GM21381 (cell line): ENCODE results near the gene TRIM9.
A peak's percentile ranks its signal among the peaks of the same experiment; 100 is the strongest.

ENCODE experiments used
- ATAC-seq: cut with Tn5 transposase; IDR thresholded peaks from one replicate; pipeline ENCODE4 v1.9.1; 2021; ENCODE audit warnings: mild to moderate bottlenecking, moderate library complexity; ENCODE audit not compliant: unreplicated experiment

TRIM9 gene

DNA sequence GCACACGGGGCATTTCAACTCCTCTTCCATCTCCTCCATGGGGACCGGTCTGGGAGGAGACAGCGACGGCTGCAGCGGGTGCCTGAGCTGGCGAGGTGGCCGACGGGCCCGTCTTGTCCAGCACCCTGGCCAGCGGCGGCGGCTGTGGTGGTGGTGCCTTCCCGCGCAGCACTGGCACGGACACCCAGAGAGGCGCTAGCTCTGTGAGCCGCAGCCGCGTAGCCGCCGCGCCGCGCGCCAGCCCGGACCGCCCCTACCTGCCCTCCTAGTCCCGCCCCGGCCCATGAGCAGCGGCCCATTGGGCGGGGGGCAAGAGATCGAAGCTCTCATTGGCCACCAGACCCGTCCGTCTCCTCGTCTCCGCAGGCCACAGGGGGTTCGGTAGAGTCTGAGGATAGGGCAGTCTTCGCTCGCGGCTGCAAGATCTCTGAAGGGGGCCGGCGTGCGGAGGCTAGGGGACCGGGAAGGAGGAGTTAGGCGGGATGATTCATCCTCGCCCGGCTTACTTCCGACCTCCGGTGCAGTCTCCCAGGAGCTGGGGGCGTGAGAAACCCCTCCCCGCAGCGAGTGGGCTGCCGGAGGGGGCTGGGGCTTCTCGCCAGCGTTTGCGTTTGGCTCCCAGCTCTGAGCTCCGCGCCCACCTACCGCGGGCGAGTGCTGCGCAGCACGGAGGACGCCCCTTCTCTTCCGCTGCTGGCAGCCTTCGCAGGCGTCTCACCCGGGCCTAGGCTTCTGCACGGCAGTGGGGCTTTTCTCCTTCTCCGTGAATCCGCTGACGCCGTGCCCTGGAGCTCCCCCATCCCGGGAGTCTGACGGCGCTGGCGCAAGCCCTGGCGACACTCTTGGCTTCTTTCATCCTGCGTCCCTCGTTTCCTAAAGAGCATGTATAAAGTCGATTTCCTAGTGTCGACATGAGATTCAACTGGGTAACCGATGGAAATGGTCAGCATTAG lies at the start of gene TRIM9:
TRIM9 (minus strand) TSS at position 205 of the 953 bp plus-strand sequence; CDS start at position 39, 166 bp downstream.
- peak; percentile 99 for ATAC-seq

DNA sequence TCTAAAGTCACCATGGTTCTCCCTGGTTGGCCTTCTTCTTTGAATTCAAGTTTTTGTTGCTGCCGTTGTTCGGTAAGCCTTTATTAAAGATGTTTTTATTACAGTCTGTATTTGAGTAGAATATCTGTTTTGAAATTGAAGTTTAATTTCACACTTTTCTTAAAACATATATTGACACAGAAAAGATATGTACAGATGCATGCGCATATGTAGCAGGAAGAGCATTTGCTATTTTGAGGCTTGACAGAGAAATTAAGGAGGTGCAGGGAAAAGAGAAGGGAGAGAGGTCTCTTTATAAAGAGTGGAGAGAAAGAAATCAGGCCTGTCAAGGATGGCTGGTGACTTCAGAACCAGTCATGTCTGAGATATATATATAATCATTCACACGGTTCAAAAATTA lies 46.0 kb upstream of the TRIM9 start:
- ATAC-seq: no peak

DNA sequence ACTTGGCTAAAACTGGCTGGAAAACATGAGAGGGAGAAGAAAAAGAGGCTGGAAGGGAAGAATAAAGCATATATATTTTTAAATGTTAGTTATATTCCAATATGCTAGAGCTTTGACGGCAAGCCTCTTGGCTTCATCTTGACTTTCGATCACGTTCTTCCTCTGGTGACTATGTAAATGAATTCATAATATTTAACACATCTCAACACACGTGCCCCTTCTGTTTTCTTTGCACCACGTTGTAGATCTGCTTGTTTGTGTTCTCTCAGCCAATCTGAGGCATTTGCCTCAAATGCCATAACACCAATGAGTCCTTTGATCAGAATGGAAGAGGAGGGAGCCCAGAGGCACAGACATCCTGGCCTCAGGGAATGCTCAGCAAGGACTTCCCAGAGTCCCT lies 45.4 kb upstream of the TRIM9 start:
- ATAC-seq: no peak

DNA sequence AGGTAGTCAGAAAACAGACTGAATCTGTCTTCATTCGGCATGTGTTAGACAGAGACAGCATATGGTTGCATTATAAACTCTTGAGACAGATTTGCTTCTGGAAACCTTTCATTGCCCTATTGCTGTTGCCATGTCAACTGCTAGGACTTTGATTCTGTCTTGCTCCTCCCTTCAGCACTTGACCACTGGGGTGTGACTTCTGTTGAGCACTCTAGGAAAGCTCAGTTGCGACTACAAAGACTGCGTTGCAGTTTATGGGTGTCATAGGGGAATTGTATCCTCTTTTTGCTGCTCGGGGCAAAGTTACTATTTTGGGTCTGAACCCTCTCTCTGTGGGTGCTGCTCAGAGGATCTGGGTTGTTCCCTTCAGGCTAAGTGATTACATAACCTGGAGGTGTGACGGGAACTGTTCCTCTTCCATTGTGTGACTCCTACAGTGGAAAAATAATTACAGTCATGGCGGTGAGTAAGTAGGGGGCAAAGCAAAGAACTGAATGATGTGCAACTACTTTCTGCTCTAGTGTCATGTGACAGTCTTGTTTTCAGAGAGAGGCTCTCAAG lies 44.3 kb upstream of the TRIM9 start:
- ATAC-seq: no peak

DNA sequence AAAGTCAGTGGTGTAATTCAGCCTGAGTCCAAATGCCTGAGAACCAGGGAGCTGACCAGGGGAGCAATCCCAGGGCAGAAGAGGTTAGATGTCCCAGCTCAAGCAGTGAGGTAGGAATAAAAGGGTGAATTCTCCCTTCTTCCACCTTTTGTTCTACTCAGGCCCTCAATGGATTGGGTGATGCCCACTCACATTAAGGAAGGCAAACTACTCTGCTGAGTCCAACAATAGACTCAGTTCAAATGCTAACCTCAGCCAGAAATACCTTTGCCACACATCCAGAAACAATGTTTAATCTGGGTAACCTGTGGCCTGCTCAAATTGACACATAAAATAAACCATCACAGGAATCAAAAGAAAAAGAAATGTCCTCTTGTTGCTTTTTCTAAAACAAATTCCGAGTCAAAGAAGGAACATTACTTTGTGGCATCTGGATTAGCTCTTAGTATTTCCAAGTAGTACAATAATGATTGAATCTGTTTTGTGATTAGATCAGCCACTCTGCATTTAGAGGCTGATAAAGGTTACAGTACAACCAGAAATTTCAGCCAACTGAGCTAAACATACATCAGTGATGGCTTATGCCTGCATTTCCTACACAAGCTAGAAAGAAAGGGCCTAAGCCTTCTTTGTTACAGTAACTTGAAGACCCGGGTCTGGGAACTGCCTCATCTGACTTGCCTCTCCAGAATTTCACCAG lies 43.6 kb upstream of the TRIM9 start:
- ATAC-seq: no peak

DNA sequence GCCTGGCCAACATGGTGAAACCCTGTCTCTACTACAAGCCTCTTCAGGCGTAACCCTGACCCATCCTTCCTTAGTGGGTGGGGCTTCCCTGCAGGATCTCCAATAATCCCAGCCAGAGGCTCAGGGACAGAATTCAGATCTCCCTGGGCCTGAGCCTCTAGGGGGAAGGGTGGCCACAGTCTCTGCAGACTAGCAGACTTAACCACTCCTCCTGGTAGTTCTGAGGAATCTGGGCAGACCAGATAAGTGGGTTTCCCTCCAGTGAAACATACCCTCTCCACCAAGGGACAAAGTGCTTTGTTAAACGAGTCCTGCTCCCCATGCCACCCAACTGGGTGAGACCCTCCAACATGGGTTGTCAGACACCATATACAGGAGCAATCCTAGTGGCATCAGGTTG lies 36.6 kb upstream of the TRIM9 start:
- ATAC-seq: no peak

DNA sequence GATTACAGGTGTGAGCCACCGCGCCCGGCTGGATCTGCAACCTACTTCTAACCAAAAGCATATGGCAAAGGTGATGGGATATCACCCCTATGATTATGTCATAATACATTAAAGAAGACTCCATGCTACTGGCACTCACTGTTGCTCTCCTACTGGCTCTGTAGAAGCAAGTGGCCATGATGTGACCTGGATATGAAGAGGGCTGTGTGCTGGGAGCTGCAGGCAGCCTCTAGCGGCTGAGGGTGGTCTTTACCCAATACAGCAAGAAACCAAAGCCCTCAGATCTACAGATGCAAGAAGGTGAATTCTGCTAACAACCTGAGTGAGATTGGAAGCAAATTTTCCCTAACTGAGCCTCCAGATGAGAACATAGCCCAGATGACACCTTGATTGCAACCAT lies 34.2 kb upstream of the TRIM9 start:
- no peak for ATAC-seq

DNA sequence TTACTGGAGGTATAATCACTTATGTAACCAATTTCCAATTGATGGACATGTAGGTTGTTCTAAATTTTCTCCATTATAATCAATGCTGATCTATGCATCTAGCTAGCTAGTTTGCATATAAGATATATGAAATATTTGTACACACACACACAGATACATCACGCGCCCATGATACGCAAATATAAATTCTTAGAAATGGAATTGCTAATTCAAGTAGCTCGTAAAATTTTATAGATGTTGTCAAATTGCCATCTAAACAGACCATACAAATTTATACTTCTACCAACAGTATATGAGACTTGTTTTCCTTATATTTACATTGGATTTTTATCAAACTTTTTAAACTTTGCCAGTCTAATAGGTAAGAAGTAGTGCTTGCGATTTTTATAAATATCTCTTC lies 29.1 kb upstream of the TRIM9 start:
- ATAC-seq: no peak

DNA sequence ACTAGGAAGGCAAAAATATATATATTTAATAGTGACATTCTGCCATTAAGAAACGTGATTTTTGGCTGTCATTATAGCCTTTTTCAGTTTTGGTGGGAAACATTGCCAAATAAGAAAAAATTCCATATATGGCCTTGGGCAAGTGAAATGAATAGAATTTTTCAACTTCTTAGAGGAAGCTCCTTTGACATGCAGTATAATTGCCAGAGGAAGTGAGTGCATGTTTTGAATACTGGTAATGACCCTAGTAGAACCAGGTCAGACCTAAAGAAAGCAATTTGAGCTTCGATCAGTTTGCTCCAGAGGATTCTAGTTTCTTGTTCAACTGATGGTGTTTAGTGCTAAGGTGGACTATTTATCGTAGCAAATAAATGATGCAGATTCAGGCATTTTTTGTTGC lies 26.2 kb upstream of the TRIM9 start:
- ATAC-seq: no peak

DNA sequence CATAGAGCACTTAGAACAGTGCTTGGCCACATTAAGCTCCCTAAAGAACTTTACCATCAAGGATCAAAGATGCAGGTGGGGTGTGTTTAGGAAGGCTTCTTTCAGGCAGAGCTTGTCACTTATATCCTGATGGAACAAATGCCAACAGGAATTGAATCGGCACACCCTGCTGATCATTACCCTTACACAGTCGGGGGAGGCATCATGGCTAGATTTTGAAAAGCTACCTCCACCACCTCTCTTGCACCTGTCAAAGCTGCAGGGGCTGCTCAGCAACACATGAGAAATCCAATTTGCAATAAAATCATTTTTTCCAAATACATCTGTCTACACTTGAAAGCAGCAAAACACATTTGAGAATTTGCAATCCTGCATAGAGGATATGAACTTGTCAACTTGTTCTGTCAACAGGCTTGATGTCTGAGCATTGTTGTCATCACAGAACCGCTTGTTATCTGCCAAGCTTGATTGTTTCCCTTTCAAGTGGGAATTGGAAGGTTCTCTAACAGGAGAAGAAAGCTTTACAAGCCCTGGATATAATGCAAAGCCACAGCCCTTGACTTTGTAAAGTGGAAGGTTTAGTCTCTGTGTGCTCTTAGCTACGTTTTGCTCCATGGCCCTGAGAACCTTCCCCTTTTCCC lies 24.6 kb upstream of the TRIM9 start:
- ATAC-seq: no peak

DNA sequence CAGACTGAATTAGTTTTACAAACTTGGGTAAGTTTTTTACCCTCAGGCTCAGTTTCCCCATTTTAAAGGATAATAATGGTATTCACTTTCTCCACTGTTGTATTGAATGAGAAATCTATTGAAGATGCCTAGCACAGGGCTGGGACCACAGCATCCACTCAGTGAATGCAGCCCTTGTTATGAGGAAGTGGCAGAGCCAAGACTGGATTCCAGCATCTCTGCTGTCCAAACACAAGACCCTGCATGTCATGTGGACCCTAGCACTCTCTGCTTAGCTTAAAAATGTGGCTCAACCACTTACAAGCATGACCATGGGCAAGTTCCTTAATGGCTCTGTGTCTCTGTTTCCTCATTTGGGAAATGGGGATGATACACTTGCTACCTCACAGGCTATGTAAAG lies 24.1 kb upstream of the TRIM9 start:
- ATAC-seq: no peak

DNA sequence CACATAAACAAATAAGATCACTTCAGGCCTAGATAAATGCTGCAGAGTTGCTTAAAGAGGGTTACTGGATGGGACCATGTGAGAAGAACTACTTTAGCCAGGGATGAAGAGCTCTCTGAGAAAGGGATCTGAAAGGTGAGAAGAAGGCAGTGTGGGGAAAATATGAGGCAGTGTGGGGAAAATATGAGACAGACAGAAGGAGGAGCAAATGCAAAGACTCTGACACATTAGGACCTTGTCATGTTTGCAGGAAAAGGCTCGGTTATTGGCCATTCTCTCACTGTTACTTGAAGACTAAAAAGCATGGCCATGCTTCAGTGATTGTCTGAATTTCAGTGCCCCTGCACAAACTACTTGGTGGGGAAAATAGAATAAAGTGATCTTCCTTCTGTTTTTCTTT lies 22.7 kb upstream of the TRIM9 start:
- no peak for ATAC-seq

DNA sequence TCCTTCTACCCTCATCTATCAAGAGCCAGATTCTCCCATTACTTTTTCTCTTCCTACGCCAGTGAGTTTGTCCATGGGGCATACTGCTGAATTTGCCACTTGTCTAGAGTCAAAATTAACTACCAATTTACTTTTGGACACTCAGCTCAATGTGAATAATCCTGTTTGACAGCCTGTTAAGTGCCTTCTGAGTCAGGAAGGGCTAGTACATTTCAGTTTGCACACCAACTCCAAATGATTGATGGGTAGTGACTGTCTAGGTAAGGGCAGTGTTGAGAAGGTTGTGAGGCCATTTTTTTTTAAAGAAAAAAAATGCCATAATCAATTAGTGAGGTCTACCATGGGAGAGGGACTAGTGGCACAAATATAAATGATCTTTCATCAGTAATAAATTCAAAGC lies 21.8 kb upstream of the TRIM9 start:
- ATAC-seq: no peak

DNA sequence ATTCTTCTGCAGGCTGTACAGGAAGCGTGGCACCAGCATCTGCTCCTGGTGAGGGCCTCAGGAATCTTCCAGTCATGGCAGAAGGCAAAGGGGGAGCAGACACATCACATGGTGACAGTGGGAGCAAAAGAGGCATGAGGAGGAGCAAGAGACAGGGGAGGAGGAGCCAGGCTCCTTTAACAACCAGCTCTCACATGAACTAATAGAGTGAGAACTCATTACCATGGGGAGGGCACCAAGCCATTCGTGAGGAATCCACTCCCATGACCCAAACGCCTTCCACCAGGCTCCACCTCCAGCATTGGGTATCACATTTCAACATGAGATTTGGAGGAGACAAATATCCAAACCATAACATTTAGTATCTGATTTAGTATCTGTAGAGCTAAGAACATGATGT lies 14.7 kb upstream of the TRIM9 start:
- ATAC-seq: no peak

DNA sequence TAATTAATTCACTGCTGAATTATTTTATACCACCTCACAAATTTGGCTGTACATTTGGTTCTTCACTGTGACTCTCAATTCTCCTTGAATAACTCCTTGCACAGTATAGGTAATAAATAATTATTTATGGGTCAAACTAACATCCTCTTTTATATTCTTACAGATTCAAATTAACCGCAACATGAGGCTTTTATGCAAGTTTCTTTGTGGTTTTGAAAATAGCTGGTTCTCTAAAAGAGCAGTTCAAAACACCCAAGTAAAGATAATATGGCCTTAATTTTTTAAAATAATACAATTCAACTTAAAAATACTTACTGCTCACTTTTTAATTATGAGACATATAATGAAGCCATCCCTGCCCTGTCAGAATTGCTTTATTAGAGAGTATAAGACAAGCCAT lies 12.9 kb upstream of the TRIM9 start:
- ATAC-seq: no peak

DNA sequence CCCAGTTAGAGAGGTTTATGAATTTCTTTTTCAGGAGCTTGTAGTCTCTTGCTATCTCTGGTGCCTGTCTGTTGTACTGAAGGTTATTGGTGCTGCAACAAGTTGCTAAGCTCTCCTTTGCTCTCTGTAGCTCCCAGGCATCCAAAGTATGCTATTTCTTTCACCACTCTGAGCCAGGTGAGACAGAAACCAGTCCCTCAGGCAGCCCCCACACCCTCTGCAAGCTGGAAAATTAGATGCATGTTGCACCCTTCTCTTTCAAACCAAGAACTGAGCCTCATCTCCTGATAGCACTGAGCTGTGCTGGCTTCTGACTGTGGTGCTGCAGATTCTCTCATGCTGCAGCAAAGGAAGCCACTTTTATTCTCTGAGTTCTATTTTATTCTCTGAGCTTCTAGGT lies 9.6 kb upstream of the TRIM9 start:
- ATAC-seq: no peak

DNA sequence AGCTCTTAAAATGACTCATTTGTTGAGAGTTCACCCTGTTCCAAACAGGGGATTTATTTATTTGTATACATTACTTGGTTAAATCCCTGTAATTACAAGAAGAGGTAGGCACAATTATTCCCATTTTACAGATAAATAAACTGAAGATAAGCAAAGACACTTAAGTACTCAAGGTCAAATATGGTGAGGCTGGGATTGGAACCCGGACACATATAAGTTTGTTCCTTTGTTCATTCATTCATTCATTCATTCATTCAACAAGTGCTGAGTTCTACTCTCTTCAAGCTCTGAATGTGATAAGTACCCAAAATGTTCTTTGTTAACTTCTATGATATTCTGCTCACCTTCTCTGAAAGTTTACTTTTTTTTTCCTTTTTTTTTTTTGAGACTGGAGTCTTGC lies 2.4 kb upstream of the TRIM9 start:
- ATAC-seq: no peak

DNA sequence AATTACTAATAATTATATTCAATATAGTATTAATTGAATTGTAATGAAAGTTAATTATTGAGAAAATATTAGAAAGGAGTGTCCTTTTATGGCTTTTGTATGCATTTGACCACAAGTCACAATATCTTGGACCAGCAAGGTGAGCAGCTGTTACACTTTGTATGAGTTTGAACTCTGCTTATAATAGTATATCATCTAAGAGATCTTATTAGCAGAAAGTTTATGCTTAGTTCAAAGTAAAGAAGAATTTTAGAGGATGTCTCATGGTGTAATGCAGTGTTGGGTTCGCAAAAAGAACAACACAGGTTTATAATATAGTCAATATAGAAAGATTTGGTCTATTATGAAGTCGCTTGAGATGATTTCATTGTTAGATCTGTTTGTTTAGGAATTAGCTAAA lies 2.0 kb upstream of the TRIM9 start:
- ATAC-seq: no peak

DNA sequence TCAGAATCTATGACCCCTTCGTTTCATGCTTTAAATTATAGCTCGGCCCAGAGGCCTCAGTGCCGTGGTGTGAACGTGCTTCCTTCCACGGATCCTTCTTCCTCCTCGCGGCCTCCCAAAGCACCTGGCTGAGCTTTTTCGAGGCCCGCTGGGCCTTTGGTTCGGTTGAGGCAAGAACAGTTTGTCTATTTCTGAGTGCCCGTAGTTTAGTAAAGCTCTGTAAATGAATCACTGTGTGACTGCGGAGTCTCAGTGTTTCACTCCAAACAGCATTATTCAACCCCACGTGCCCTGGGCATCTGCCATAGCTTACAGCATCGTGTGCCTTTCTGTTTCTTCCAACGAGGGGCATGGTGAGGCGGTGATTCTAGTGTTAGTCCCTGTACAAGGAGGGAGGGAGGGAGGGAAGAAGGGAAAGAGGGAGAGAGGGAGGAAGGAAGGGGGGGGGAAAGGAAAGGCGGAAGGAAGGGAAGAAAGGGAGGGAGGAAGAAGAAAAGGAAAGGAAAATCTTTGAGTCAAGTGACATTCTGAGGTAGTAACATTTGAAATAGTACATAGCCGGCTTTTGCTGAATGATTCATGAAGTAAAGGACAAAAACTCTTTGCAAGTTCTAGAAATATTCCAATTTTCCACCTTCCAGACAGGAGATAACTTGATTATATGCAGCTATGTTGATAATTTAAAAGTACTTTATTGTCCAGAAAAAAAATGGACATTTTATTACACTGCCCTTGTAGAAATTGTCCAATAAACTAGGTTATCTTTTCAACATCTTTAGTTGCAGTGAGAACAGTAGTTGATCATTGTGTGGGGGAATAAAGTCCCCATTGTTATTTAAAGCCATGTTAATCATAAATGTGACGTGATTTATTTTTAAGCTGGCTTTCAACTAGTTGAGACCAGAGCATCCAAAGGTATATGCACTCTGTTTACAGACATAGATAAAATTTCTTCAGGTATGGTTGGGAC lies 1.2 kb upstream of the TRIM9 start:
- ATAC-seq: no peak

DNA sequence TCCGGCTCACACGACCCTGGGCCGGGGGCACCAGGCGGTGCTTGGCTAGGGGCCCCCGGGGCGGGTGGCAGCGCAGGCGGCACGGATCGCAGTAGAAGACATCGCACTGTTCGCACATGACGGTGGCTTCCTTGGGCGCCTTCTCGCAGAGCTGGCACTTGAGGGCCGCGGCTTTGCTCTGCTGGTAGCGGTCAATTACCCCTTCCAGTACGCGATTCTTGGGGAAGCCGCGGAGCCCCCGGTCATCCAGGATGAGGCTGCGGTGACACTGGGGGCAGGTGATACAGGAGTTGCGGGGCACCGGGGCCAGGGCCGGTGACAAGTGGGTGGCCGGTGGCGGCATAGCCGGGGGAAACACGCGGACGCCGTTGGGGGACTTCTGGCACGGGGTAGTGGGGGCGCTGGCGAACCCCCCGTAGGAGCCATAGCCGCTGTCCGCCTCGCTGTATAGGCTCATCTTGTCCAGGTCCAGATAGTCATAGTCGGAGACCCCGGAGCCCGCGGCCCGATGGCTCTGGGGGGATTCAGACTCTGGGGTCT lies 553 bp downstream of the TRIM9 start:
- ATAC-seq: no peak
